WTC11 (cell line): ENCODE results near the gene ADCY2. TPM values are rescaled to one million over a fixed set of nuclear protein-coding genes. Genes with fewer than 3 reads are reported as not detected.

ENCODE experiments used
- ATAC-seq: fragments of 200-7000 bp; cut with Tn5 transposase; 2 replicates; pipeline ENCODE4 v1.10.0; 2021; ENCODE audit warnings: mild to moderate bottlenecking, moderate library complexity
- CTCF ChIA-PET: fragments of 300-600 bp; sonication (Branson Sonifier 250); formaldehyde crosslinking; loops from one replicate; lab custom pipeline; 2021; ENCODE audit warnings: antibody characterized with exemption; lab: Charles Lee
- POLR2A ChIA-PET: fragments of 350-600 bp; sonication (Branson Sonifier 250); formaldehyde crosslinking; loops from one replicate; lab custom pipeline; 2021; ENCODE audit warnings: antibody characterized with exemption; lab: Charles Lee
- DNase-seq: peaks from one replicate; pipeline ENCODE4 v3.0.0; 2021; ENCODE audit warnings: low spot score
- H3K27ac Mint-ChIP-seq: 2 replicates; pipeline ENCODE4 v1.8.0; 2021; ENCODE audit warnings: mixed read lengths
- H3K27me3 Mint-ChIP-seq: 2 replicates; pipeline ENCODE4 v1.8.0; 2021; ENCODE audit warnings: low read depth, mild to moderate bottlenecking, moderate library complexity, mixed read lengths
- H3K36me3 Mint-ChIP-seq: 2 replicates; pipeline ENCODE4 v1.8.0; 2021; ENCODE audit warnings: mixed read lengths
- H3K4me1 Mint-ChIP-seq: 2 replicates; pipeline ENCODE4 v1.8.0; 2022; ENCODE audit warnings: mixed read lengths
- H3K4me3 Mint-ChIP-seq: 2 replicates; pipeline ENCODE4 v1.8.0; 2021; ENCODE audit warnings: mild to moderate bottlenecking, moderate library complexity, mixed read lengths
- H3K9me3 Mint-ChIP-seq: 2 replicates; pipeline ENCODE4 v1.8.0; 2021; ENCODE audit warnings: mixed read lengths
- ATF1 ChIP-seq: sonication (generic); formaldehyde crosslinking; IDR thresholded peaks from 2 replicates; pipeline ENCODE4 v1.8.1; 2023; ENCODE audit warnings: mild to moderate bottlenecking, moderate library complexity, missing genetic modification reagents
- ELF4 ChIP-seq: sonication (generic); formaldehyde crosslinking; IDR thresholded peaks from 2 replicates; pipeline ENCODE4 v1.8.1; 2022; ENCODE audit warnings: low read depth, mild to moderate bottlenecking, moderate library complexity, missing genetic modification reagents
- FOXK1 ChIP-seq: sonication (generic); formaldehyde crosslinking; IDR thresholded peaks from 2 replicates; pipeline ENCODE4 v1.8.0; 2022; ENCODE audit warnings: mild to moderate bottlenecking, moderate library complexity, missing genetic modification reagents
- FOXP1 ChIP-seq: sonication (generic); formaldehyde crosslinking; IDR thresholded peaks from 2 replicates; pipeline ENCODE4 v1.8.0; 2022; ENCODE audit warnings: missing genetic modification reagents, mild to moderate bottlenecking, moderate library complexity, borderline replicate concordance
- IRF2 ChIP-seq: sonication (generic); formaldehyde crosslinking; IDR thresholded peaks from 2 replicates; pipeline ENCODE4 v1.8.0; 2022; ENCODE audit warnings: low read depth, missing genetic modification reagents, borderline replicate concordance
- NFYB ChIP-seq: sonication (generic); formaldehyde crosslinking; conservative IDR thresholded peaks from 2 replicates; pipeline ENCODE4 v1.8.0; 2022; ENCODE audit warnings: low read depth, missing genetic modification reagents
- SMAD4 ChIP-seq: sonication (generic); formaldehyde crosslinking; IDR thresholded peaks from 2 replicates; pipeline ENCODE4 v1.8.0; 2022; ENCODE audit warnings: mild to moderate bottlenecking, missing genetic modification reagents
- SOX15 ChIP-seq: fragments of 250-450 bp; sonication (Bioruptor Pico); IDR thresholded peaks from 2 replicates; pipeline ENCODE4 v1.9.0; 2021; ENCODE audit warnings: mild to moderate bottlenecking
- TEAD4 ChIP-seq: sonication (generic); formaldehyde crosslinking; IDR thresholded peaks from 2 replicates; pipeline ENCODE4 v1.8.0; 2022; ENCODE audit warnings: mild to moderate bottlenecking, missing genetic modification reagents
- TP53 ChIP-seq: sonication (generic); formaldehyde crosslinking; IDR thresholded peaks from 2 replicates; pipeline ENCODE4 v1.8.1; 2023; ENCODE audit warnings: mild to moderate bottlenecking, missing genetic modification reagents
- ZBTB21 ChIP-seq: sonication (generic); formaldehyde crosslinking; IDR thresholded peaks from 2 replicates; pipeline ENCODE4 v1.8.1; 2023; ENCODE audit warnings: mild to moderate bottlenecking, missing genetic modification reagents, borderline replicate concordance
- ZMAT4 ChIP-seq: fragments of 250-450 bp; sonication (Bioruptor Pico); IDR thresholded peaks from 2 replicates; pipeline ENCODE4 v1.9.0; 2021; ENCODE audit warnings: mild to moderate bottlenecking
- ZNF121 ChIP-seq: sonication (generic); formaldehyde crosslinking; IDR thresholded peaks from 2 replicates; pipeline ENCODE4 v1.8.0; 2023; ENCODE audit warnings: missing genetic modification reagents
- ZNF317 ChIP-seq: sonication (generic); formaldehyde crosslinking; IDR thresholded peaks from 2 replicates; pipeline ENCODE4 v1.8.1; 2023; ENCODE audit warnings: low read depth, mild to moderate bottlenecking, moderate library complexity, missing genetic modification reagents, borderline replicate concordance
- ZNF396 ChIP-seq: fragments of 250-450 bp; sonication (Bioruptor Pico); IDR thresholded peaks from 2 replicates; pipeline ENCODE4 v1.8.0; 2021; ENCODE audit warnings: mild to moderate bottlenecking, moderate library complexity, borderline replicate concordance
- ZNF423 ChIP-seq: fragments of 250-450 bp; sonication (Bioruptor Pico); IDR thresholded peaks from 2 replicates; pipeline ENCODE4 v2.1.2; 2022; ENCODE audit warnings: mild to moderate bottlenecking, moderate library complexity
- total RNA-seq: library from RNA; stranded (reverse); gene quantifications from 3 replicates; pipeline ENCODE4 v1.2.3, GENCODE V29; 2021
- TF ChIP-seq, protein P1 (sequence below): fragments of 250-450 bp; sonication (Bioruptor Pico); IDR thresholded peaks from 2 replicates; pipeline ENCODE4 v1.9.0; 2021; ENCODE audit warnings: mild to moderate bottlenecking, borderline replicate concordance
- TF ChIP-seq, protein P2 (sequence below): sonication (generic); formaldehyde crosslinking; IDR thresholded peaks from 2 replicates; pipeline ENCODE4 v1.8.1; 2022; ENCODE audit warnings: low read depth, mild to moderate bottlenecking, moderate library complexity, missing genetic modification reagents, borderline replicate concordance

Gene ADCY2
- total RNA-seq, 1 experiment from 2014 or later: 142 TPM

GRCh38 chr5:7468742-7469141 is 72.8 kb downstream of the ADCY2 start:
- TF ChIP-seq ATF1 (no peak), FOXP1 (CRISPR knock-in tag) (no peak), SMAD4 (CRISPR knock-in tag) (no peak), NFYB (CRISPR knock-in tag) (no peak), TEAD4 (CRISPR knock-in tag) (no peak), FOXK1 (no peak), ZMAT4 (CRISPR knock-in tag) (no peak), ELF4 (CRISPR knock-in tag) (no peak), IRF2 (no peak), ZNF396 (CRISPR knock-in tag) (no peak), TP53 (no peak)
- TF ChIP-seq, protein P1, sequence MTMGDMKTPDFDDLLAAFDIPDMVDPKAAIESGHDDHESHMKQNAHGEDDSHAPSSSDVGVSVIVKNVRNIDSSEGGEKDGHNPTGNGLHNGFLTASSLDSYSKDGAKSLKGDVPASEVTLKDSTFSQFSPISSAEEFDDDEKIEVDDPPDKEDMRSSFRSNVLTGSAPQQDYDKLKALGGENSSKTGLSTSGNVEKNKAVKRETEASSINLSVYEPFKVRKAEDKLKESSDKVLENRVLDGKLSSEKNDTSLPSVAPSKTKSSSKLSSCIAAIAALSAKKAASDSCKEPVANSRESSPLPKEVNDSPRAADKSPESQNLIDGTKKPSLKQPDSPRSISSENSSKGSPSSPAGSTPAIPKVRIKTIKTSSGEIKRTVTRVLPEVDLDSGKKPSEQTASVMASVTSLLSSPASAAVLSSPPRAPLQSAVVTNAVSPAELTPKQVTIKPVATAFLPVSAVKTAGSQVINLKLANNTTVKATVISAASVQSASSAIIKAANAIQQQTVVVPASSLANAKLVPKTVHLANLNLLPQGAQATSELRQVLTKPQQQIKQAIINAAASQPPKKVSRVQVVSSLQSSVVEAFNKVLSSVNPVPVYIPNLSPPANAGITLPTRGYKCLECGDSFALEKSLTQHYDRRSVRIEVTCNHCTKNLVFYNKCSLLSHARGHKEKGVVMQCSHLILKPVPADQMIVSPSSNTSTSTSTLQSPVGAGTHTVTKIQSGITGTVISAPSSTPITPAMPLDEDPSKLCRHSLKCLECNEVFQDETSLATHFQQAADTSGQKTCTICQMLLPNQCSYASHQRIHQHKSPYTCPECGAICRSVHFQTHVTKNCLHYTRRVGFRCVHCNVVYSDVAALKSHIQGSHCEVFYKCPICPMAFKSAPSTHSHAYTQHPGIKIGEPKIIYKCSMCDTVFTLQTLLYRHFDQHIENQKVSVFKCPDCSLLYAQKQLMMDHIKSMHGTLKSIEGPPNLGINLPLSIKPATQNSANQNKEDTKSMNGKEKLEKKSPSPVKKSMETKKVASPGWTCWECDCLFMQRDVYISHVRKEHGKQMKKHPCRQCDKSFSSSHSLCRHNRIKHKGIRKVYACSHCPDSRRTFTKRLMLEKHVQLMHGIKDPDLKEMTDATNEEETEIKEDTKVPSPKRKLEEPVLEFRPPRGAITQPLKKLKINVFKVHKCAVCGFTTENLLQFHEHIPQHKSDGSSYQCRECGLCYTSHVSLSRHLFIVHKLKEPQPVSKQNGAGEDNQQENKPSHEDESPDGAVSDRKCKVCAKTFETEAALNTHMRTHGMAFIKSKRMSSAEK (CRISPR knock-in tag): no peak
- TF ChIP-seq, protein P2, sequence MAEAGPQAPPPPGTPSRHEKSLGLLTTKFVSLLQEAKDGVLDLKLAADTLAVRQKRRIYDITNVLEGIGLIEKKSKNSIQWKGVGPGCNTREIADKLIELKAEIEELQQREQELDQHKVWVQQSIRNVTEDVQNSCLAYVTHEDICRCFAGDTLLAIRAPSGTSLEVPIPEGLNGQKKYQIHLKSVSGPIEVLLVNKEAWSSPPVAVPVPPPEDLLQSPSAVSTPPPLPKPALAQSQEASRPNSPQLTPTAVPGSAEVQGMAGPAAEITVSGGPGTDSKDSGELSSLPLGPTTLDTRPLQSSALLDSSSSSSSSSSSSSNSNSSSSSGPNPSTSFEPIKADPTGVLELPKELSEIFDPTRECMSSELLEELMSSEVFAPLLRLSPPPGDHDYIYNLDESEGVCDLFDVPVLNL (CRISPR knock-in tag): no peak
- H3K4me1 Mint-ChIP-seq: peaks cover 65% of the 10 kb centered on the region
- H3K36me3 Mint-ChIP-seq: peaks cover 27% of the 10 kb centered on the region
- ChIA-PET CTCF (interaction anchor here (0.6 to 1.3 kb wide), 2 partner anchors 50 kb away, joined by 3 read pairs; no protein-coding TSS in a partner anchor), POLR2A (no interaction called here)
- no peaks in the 10 kb centered on the region for H3K27me3 Mint-ChIP-seq
- peaks cover 17% of the 10 kb centered on the region for H3K9me3 Mint-ChIP-seq
- H3K27ac Mint-ChIP-seq: no peak overlapping the region; the same call in 1 of the 2 replicates
- DNase-seq: no peak
- ATAC-seq: no peak
- H3K4me3 Mint-ChIP-seq: no peak overlapping the region

GRCh38 chr5:7471710-7472109 is 75.8 kb downstream of the ADCY2 start:
- Mint-ChIP-seq H3K36me3 (peaks cover 36% of the 10 kb centered on the region), H3K4me1 (peaks cover 66% of the 10 kb centered on the region), H3K4me3 (no peak overlapping the region; the same call in 1 of the 2 replicates), H3K9me3 (peaks cover 17% of the 10 kb centered on the region), H3K27ac (0 out of 2 replicates have a peak overlapping the region, but pooled peaks have one; percentile 89), H3K27me3 (no peaks in the 10 kb centered on the region)
- DNase-seq (no peak), ATAC-seq (no peak)
- ChIA-PET CTCF (no interaction called here), POLR2A (no interaction called here)
- TF ChIP-seq ZNF317 (CRISPR knock-in tag) (peak; percentile 94), SOX15 (CRISPR knock-in tag) (no peak)

GRCh38 chr5:7473115-7473514 is 77.2 kb downstream of the ADCY2 start:
- Mint-ChIP-seq H3K4me3 (peak overlapping the region; percentile 15), H3K9me3 (peaks cover 17% of the 10 kb centered on the region), H3K27ac (peak overlapping the region; percentile 75), H3K4me1 (peaks cover 65% of the 10 kb centered on the region), H3K27me3 (no peaks in the 10 kb centered on the region), H3K36me3 (peaks cover 36% of the 10 kb centered on the region)
- TF ChIP-seq ZNF423 (CRISPR knock-in tag) (peak; percentile 52), ZBTB21 (CRISPR knock-in tag) (no peak), ZNF121 (CRISPR knock-in tag) (no peak)
- DNase-seq: no peak
- ChIA-PET POLR2A (interaction anchor here (0.6 kb wide), 1 partner anchor 303 kb away, joined by 4 read pairs; no protein-coding TSS in a partner anchor), CTCF (interaction anchor here (0.6 to 2.0 kb wide), 3 partner anchors 9 to 46 kb away, joined by 3 to 14 read pairs (median 6); no protein-coding TSS in a partner anchor)
- ATAC-seq: 0 out of 2 replicates have a peak, but pooled peaks have one; percentile 3
